Measurements from ENCODE around the gene HMX1. TPM values are rescaled to one million over a fixed set of nuclear protein-coding genes. Genes with fewer than 3 reads are reported as not detected.
A peak's percentile ranks its signal among the peaks of the same experiment; 100 is the strongest.

Gene HMX1
- total RNA-seq, 3 donors from 2014 or later = not detected

DNA sequence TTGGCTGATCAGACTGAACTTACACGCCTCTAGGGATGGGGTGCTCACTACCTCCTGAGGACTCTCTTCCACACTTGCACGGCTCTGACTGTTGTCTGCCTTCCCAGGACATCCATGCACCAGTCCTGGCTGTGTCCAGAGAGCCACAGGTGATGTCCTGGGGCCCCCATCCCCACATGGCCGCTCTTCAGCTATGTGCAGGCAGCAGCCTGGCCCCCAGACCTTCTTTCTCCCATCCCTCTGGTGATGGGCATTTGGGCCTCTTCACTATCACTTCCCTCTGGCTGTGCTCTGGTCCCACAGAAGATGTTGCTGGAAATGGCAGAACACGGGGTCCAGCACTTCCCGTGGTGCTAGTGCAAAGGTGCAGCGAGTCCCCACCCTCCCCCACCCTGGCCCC, 40.9 kb upstream of the HMX1 start:
- H3K4me1 ChIP-seq = no peaks in the 10 kb centered on the region
- peak; percentile 6 to 35 for DNase-seq (ENCODE audit: low spot score in 2 of 2)
- TF ChIP-seq POLR2A (IDR thresholded peaks at IDR 0.05) = no peak
- no peak for TF ChIP-seq POLR2AphosphoS5 (IDR thresholded peaks at IDR 0.05)
- TF ChIP-seq, protein P1, sequence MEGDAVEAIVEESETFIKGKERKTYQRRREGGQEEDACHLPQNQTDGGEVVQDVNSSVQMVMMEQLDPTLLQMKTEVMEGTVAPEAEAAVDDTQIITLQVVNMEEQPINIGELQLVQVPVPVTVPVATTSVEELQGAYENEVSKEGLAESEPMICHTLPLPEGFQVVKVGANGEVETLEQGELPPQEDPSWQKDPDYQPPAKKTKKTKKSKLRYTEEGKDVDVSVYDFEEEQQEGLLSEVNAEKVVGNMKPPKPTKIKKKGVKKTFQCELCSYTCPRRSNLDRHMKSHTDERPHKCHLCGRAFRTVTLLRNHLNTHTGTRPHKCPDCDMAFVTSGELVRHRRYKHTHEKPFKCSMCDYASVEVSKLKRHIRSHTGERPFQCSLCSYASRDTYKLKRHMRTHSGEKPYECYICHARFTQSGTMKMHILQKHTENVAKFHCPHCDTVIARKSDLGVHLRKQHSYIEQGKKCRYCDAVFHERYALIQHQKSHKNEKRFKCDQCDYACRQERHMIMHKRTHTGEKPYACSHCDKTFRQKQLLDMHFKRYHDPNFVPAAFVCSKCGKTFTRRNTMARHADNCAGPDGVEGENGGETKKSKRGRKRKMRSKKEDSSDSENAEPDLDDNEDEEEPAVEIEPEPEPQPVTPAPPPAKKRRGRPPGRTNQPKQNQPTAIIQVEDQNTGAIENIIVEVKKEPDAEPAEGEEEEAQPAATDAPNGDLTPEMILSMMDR (IDR thresholded peaks at IDR 0.05) = no peak
- peaks cover 0 to 68% of the 10 kb centered on the region in 2 donors for H3K27me3 ChIP-seq
- H3K4me3 ChIP-seq = no peak overlapping the region
- no peaks in the 10 kb centered on the region for H3K36me3 ChIP-seq
- H3K27ac ChIP-seq = no peak overlapping the region
- H3K9me3 ChIP-seq = no peaks in the 10 kb centered on the region
- intact Hi-C loops (cut with DNase I; ENCODE audit: low total_unique reads) = no loop called here

DNA sequence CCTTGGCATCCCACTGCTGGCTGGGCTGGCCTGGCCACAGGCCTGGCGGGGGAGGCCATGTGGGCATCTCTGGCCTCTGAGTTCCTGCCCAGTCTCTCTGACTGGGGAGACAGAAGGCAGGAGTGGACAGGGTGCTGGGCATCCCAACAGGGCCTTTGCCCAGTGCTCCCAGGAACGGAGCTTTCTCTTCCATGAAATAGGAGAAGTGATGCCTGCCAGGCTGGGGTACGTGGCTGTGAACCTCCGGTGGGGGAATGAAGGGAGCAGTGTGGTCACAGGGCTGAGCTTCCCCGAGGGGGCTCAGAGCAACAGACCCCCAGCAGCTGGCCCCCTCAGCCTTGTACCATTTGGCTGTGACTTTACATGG, 40.4 kb upstream of the HMX1 start:
- peak overlapping the region in 1 of 3 donors; percentile 15 for H3K4me3 ChIP-seq
- no peak for DNase-seq (ENCODE audit: low spot score in 2 of 2)
- no peak for TF ChIP-seq POLR2A (IDR thresholded peaks at IDR 0.05)
- TF ChIP-seq, protein P1 (IDR thresholded peaks at IDR 0.05) = no peak
- no peak for TF ChIP-seq POLR2AphosphoS5 (IDR thresholded peaks at IDR 0.05)
- no peak overlapping the region for H3K27ac ChIP-seq
- H3K27me3 ChIP-seq = peaks cover 0 to 71% of the 10 kb centered on the region in 2 donors
- no peaks in the 10 kb centered on the region for H3K36me3 ChIP-seq
- intact Hi-C loops (cut with DNase I; ENCODE audit: low total_unique reads) = no loop called here
- no peaks in the 10 kb centered on the region for H3K4me1 ChIP-seq
- H3K9me3 ChIP-seq = no peaks in the 10 kb centered on the region

DNA sequence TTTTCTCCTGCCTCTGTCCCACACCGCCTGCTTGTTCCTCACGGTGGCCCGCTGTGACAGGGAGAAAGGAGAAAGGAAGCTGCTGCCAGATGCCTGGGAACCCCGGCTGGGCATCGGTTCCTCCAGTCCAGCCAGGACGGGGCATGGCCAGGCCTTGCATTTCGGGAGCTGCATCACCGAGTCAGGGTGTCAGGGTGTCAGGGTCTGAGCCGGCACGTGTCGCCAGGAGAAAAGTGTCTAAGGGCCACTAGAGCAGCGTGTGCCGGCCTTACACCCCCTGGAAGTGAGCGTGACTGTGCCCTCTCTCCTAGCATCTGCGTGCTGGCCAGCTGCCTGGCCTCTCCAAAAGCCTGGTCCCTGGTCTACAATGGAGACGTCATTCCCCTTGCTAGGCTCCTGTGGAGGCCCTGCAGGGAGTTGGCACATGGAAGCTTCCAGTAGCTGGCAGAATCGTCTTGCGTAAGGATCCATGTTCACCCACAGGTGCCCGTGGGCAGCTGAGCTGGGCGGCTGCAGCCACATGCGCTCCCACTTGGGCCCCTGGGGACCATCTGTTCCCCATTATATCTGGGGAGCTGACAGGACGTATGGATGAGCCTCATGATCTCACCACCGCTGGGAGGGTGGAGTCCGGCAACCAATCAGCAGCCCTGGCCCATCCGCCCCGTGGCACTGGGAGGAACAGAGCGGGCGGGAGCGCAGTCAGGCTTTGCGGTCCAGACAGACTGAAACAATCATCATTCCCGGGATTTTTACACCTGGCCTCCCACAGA, 39.9 kb upstream of the HMX1 start:
- TF ChIP-seq POLR2A (IDR thresholded peaks at IDR 0.05) (no peak), POLR2AphosphoS5 (IDR thresholded peaks at IDR 0.05) (no peak)
- TF ChIP-seq, protein P1 (IDR thresholded peaks at IDR 0.05) = no peak
- DNase-seq (ENCODE audit: low spot score in 2 of 2) = peak; percentile 19 to 47
- H3K27me3 ChIP-seq = peaks cover 0 to 73% of the 10 kb centered on the region in 2 donors
- H3K4me3 ChIP-seq = peak overlapping the region in 1 of 3 donors; percentile 15
- no peak overlapping the region for H3K27ac ChIP-seq
- H3K9me3 ChIP-seq = no peaks in the 10 kb centered on the region
- no peaks in the 10 kb centered on the region for H3K36me3 ChIP-seq
- intact Hi-C loops (cut with DNase I; ENCODE audit: low total_unique reads) = no loop called here
- no peaks in the 10 kb centered on the region for H3K4me1 ChIP-seq

DNA sequence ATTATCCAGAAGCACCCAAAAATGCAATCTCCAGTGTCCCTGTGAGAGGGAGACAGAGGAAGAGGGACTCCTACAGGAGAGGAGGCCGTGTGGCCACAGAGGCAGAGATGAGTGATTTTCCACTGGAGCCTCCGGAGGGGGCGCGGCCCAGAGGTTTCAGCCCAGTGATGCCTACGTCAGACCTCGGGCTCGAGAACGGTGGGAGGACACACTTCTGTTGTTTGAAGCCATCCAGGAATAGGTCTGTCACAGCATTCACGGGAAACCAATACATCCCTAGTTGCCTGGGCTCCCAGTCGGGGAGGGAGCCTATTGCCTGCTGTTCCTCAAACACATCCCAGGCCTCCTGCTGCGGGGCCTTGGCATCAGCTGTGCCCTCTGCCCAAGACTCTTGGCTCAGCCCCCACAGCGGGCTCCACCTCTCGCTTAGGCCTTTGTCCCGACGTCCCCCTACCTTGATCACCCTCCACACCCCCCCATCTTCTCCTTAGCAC, 39.2 kb upstream of the HMX1 start:
- Histone ChIP-seq H3K4me1 (no peaks in the 10 kb centered on the region), H3K9me3 (no peaks in the 10 kb centered on the region), H3K27me3 (peaks cover 0 to 75% of the 10 kb centered on the region in 2 donors), H3K27ac (no peak overlapping the region), H3K36me3 (no peaks in the 10 kb centered on the region), H3K4me3 (no peak overlapping the region)
- peak in 1 of 2 donors; percentile 31 for DNase-seq (ENCODE audit: low spot score in 2 of 2)
- intact Hi-C loops (cut with DNase I; ENCODE audit: low total_unique reads) = no loop called here
- TF ChIP-seq POLR2AphosphoS5 (IDR thresholded peaks at IDR 0.05) (no peak), POLR2A (IDR thresholded peaks at IDR 0.05) (no peak)
- TF ChIP-seq, protein P1 (IDR thresholded peaks at IDR 0.05) = no peak

DNA sequence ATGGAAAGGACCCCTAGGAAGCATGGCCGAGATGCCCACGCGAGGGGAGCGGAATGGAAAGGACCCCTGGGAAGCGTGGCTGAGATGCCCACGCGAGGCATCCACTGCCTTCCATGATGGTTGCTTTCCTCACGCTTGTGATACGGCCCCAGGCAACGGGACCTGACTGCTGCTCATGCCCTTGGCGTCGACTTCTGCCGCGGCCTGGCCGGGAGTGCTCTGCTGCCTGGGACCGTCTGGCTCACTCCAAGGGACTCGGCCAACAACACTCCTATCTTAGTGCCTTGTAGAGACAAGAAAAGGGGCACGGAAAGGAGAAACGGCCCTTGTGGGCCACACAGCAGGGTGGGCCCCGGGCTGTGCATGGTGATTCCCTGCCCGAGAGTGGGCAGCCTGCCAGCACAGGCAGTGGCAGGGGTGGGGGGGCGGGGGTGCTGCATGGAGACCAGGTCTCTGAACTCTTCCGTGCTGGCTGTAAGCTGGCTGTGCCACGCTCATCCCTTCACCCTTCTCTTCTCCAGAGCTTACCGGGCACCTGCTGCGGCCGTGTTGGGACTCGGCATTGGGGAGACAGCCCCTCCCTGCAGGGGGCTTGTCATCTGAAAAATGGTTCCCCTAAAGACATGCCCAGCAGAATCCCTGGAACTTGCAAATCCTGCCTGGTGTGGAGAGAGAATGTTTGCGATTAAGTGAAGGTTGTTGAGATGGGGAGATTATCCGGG, 38.6 kb upstream of the HMX1 start:
- Histone ChIP-seq H3K4me1 (no peaks in the 10 kb centered on the region), H3K4me3 (no peak overlapping the region), H3K27me3 (peaks cover 0 to 75% of the 10 kb centered on the region in 2 donors), H3K27ac (no peak overlapping the region), H3K36me3 (no peaks in the 10 kb centered on the region), H3K9me3 (no peaks in the 10 kb centered on the region)
- intact Hi-C loops (cut with DNase I; ENCODE audit: low total_unique reads) = no loop called here
- TF ChIP-seq, protein P1 (IDR thresholded peaks at IDR 0.05) = no peak
- TF ChIP-seq POLR2AphosphoS5 (IDR thresholded peaks at IDR 0.05) (no peak), POLR2A (IDR thresholded peaks at IDR 0.05) (no peak)
- peak; percentile 13 to 45 for DNase-seq (ENCODE audit: low spot score in 2 of 2)

Measured in breast epithelium (tissue), 4 donors.